IPS-NIHi11 (cell line): Measurements from ENCODE around the gene ZNF74.
"Not testable (repeated sequence)": the region's sequence is repeated elsewhere in the genome, so short reads cannot be mapped to it uniquely, and the experiment has no call there.

Experiments used
- DNase-seq: peaks from one replicate; pipeline ENCODE4 v3.0.0; 2012; ENCODE audit warnings: mixed read lengths, low spot score

The ZNF74 gene

DNA sequence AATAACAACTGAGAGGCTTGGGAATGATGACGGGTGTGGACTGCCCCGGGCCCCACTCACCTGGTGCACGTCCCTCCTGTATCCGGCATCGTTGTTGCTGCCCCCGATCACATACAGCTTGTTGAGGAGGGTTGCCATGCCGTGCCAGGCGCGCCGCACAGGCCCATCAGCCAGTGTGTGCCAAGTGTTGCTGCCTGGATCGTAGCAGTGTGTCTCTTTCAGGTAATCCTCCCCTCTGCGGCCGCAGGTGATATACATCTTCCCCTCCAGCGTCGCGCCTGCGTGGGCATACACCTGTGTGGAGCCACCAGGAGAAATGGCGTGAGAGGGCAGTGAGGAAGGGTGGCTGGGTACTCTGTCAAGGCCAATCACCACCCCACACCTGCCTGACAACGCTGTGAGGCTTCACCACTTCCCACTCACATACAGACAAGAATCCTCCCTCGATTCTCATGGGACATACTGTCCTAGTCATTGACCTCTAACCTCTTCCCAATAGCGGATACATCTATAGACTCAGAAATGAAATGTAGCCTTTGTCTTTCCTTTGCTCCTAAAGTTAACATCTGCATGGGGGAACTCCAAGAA lies 52.5 kb downstream of the ZNF74 start:
- no peak for DNase-seq

DNA sequence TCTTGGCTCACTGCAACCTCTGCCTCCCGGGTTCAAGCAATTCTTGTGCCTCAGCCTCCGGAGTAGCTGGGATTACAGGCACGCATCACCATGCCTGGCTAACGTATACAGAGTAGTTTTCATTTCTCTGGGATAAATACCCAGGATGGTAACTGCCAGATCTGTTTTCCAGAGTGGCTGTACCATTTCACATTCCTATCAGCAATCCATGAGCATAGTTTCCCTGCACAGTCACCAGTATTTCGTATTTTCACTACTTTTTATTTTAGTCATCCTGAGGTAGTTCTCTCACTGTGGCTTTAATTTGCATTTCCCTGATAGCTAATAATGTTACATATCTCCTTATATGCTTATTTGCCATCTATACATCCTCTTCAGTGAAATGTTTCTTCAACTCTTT lies 54.7 kb downstream of the ZNF74 start:
- DNase-seq: no peak

DNA sequence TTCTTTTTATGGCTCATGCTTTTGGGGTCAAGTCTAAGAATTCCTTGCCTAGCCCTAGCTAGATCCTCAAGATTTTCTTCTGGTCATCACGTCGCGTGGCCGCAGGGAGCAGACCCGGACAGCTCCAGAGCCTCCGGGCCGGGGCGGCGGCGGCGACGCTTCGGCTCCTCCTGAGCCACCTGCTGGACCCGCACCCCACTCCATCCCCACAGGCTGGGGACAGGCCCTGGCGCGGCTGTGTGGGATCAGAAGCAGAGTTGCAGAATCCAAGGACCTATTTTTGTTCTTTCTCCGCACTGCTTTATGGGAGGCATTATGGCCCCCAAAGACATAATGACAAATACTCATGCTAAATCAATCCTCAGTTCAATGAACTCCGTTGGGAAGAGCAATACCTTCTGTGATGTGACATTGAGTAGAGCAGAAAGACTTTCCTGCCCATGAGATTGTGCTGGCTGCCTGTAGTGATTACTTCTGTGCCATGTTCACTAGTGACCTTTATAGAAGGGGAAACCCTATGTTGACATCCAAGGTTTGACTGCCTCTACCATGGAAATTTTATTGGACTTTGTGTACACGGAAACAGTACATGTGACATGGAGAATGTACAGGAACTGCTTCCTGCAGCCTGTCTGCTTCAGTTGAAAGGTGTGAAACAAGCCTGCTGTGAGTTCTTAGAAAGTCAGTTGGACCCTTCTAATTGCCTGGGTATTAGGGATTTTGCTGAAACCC lies 56.0 kb downstream of the ZNF74 start:
- DNase-seq: no peak

DNA sequence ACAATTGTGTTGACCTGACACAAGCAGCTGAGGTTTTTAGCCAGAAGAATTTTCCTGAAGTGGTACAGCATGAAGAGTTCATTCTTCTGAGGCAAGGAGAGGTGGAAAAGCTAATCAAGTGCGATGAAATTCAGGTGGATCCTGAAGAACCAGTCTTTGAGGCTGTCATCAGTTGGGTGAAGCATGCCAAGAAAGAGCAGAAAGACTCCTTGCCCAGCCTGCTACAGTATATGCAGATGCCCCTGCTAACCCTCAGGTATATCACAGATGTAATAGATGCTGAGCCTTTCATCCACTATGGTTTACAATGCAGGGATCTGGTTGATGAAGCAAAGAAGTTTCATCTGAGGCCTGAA lies 56.6 kb downstream of the ZNF74 start:
- no peak for DNase-seq

DNA sequence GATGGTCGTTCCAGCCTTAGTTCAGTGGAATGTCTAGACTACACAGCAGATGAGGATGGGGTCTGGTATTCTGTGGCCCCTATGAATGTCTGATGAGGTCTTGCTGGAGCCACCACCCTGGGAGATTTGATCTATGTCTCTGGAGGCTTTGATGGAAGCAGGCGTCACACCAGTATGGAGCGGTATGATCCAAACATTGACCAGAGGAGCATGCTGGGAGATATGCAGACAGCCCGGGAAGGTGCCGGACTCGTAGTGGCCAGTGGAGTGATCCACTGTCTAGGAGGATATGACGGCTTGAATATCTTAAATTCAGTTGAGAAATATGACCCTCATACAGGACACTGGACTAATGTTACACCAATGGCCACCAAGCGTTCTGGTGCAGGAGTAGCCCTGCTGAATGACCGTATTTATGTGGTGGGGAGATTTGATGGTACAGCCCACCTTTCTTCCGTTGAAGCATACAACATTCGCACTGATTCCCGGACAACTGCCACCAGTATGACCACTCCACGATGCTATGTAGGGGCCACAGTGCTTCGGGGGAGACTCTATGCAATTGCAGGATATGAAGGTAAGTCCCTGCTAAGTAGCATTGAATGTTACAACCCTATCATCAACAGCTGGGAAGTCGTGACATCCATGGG lies 57.3 kb downstream of the ZNF74 start:
- DNase-seq: not testable (repeated sequence)

DNA sequence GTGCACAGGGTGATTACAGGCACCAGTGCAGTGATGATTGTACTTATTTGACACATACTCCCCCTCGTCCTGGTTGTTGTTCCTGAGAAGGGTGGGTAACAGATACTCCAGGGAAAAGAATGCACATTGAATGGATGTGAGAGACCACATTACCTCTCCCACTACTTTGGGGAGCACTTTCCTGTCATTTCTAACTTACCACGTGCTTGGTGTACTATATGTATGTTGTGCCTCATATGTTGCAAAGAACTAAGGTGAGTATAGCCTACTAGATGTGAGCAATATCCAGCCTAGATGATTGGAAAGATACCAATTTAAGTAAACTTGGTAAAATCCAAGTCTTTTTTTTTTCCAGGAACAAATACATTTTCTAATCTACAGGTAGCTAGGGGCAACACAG lies 58.0 kb downstream of the ZNF74 start:
- no peak for DNase-seq

DNA sequence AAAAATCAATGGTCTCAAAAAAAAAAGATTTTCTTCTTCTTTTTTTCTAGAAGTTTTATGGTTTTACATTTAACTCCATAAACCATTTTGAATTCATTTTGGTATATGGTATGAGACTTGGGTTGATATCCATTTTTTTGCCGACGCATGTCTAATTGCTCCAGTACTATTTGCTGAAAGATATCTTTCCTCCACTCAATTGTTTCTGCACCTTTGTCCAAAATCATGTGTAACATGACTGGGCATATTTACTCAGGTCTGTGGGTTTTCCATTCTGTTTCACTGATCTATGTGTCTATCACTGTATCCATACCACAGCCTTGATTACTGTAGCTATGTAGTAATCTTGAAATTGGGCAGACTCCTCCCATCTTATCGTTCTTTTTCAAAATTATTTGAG lies 59.3 kb downstream of the ZNF74 start:
- no peak for DNase-seq

DNA sequence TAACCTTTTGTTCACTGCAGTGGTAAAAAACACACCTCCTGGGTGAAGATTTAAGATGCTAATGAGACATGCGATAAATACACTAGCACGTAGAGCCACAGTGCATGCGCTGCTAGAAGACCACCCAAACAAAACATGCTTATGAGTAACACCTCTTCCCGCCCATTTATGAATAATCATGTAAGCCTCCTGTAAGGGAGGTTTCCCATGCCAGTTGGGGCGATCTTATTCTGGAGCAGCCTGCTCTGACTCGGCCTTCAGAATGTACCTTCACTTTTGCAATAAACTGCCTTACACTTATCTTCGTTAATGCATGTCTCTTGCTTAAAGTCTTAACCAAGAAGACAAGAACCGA lies 61.7 kb downstream of the ZNF74 start:
- no peak for DNase-seq

DNA sequence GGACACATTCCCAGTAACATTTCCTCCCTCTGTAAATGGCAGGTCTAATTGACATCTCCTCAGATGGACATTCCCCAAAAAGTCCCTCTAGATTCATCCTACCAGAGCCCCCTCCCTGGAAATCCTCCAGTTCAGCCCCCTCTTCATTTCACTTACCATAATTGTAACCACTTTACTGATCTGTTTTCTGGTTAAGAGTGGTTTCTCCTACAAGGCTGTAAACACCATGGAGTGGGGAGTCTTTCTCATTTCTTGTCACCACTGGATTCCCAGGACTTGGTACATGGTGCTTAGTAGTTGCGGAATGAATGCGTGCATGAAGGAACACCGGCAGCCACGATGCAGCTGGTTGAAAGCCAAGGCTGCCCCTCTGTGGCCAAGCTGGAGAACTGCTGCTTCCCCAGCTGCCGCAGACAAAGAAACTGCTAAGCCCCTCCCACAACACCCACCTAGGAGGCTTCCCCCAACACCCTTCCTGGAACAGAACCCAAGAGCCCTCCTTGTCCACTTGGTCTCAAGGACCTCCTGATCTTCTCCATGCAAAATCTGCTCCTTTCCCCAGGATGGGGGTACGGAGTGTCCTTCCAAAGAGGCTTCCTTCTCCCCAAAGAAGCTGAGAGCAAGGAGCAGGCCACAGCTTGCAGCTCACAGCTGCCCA lies 62.2 kb downstream of the ZNF74 start:
- peak; percentile 90 for DNase-seq

DNA sequence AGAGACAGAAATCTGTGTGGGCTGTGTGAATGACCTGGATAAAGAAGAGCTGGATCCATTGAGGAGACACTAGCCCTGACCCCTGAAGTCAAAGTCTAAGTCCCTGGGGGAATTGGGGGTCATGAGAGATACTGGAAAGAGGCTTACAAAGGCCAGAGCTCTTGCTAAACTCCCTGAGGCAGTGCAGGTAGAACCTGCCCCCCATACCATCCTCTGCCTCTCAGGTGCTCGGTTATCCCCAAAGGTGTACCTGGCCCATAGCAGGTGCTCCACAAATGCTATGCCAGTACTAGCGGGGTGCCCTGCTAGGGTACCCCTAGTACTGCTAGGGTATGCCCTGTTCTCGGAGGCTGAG lies 62.7 kb downstream of the ZNF74 start:
- DNase-seq: no peak

DNA sequence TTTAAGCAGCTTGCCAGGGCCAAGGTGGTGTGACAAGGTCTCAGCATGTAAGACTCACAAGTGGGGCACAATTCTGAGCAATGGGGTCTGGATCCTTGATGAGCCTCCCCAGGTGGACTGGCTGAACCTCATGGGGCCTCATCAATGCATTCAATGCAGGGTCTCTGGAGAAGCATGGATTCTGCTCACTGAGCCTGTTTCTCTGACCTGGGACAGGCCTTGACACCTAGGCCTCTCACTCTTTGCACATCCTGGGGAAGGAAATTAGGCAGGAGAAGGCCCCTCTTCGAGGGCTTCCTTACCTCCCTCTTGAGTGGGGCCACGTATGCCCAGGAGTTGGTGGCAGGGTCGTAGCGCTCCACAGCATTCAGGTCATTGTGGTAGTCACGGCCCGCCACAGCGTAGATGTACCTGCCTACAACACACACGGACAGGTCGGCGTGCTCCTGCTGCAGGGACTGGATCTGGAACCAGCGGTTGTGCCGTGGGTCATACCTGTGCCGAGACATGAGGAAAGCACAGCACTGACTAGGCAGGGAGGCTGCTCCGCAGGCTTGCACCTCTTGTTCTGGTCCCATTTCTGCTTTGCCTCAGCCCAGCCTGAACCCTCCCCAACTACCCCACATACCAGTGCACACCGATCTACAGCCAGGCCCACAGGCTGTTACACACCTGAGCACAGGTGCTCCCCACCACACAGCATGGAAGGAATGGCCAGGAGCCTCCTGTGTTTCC lies 63.7 kb downstream of the ZNF74 start:
- no peak for DNase-seq
